NCI-H510A treated with DMSO at 0.1 percent for 48 hours (cell line): Measurements from ENCODE around the gene CDCP1.
"Not testable (repeated sequence)": the region's sequence is repeated elsewhere in the genome, so short reads cannot be mapped to it uniquely, and the experiment has no call there.

ENCODE experiments used
- DNase-seq: peaks from one replicate; lab custom pipeline; 2025; lab: John Stamatoyannopoulos, UW

CDCP1 gene

GRCh38 chr3:45171283-45171682 is 25.1 kb upstream of the CDCP1 start:
- DNase-seq, result no peak

- DNase-seq, result no peak
These were observed 23.9 kb upstream of the CDCP1 start for GRCh38 chr3:45170096-45170495.

- DNase-seq, result no peak
These were observed 23.1 kb upstream of the CDCP1 start for GRCh38 chr3:45169125-45169904.

GRCh38 chr3:45168451-45168850 is 22.3 kb upstream of the CDCP1 start:
- DNase-seq, result no peak

- DNase-seq, result peak; percentile 73
These were observed 21.1 kb upstream of the CDCP1 start for GRCh38 chr3:45167011-45167911.

- no peak for DNase-seq
These were observed 20.2 kb upstream of the CDCP1 start for GRCh38 chr3:45166321-45166879.

GRCh38 chr3:45165497-45166283 is 19.5 kb upstream of the CDCP1 start:
- no peak for DNase-seq

GRCh38 chr3:45164056-45164455 is 17.9 kb upstream of the CDCP1 start:
- no peak for DNase-seq

- DNase-seq, result no peak
These were observed 17.3 kb upstream of the CDCP1 start for GRCh38 chr3:45163481-45163880.

- DNase-seq, result no peak
These were observed 8.5 kb upstream of the CDCP1 start for GRCh38 chr3:45154641-45155147.

GRCh38 chr3:45153658-45154437 is 7.7 kb upstream of the CDCP1 start:
- DNase-seq, result no peak

- no peak for DNase-seq
These were observed 6.1 kb upstream of the CDCP1 start for GRCh38 chr3:45152307-45152706.

GRCh38 chr3:45151100-45151499 is 4.9 kb upstream of the CDCP1 start:
- DNase-seq, result no peak

GRCh38 chr3:45148921-45149320 is 2.7 kb upstream of the CDCP1 start:
- DNase-seq, result no peak

GRCh38 chr3:45145223-45145622 is 955 bp downstream of the CDCP1 start:
- DNase-seq, result peak; percentile 4

- no peak for DNase-seq
These were observed 2.2 kb downstream of the CDCP1 start for GRCh38 chr3:45143673-45144671.

- not testable (repeated sequence) for DNase-seq
These were observed 5.4 kb downstream of the CDCP1 start for GRCh38 chr3:45140770-45141155.

GRCh38 chr3:45140141-45140769 is 5.9 kb downstream of the CDCP1 start:
- DNase-seq, result no peak
